GM12892 (cell line): ENCODE results near the gene CCR1.

Experiments
- POLR2AphosphoS5 ChIP-seq: IDR thresholded peaks from 2 replicates; pipeline ENCODE4 v1.6.1; 2011; ENCODE audit warnings: low read depth, low read length, control low read depth
- TAF1 ChIP-seq: IDR thresholded peaks from 2 replicates; pipeline ENCODE4 v1.6.1; 2011; ENCODE audit warnings: low read depth, mild to moderate bottlenecking, control low read depth, low read length, borderline replicate concordance

DNA sequence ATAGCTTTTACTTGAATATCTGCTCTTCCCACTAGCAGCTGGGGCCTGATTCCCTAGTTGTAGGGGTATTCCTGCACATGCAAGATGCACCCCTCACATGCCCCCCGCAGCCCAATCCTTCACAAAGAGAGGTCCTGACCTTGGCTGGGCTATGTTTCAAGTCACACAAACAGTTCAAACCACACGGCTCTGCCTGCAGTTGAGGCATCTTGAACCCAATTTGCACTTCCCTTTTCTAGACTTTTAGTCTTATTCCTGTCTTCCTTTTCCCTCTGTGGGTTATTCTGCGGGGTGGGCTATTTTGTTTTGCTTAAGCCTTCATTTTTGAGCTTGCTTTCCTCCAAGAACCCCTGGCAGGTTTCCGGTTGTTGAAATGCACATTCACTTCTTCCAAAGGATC, 13.3 kb upstream of the CCR1 start:
- TF ChIP-seq POLR2AphosphoS5 (no peak), TAF1 (no peak)
